T-helper 2 cell treated with Interferon-gamma antibody and Interleukin-4, amounts not matched to agents 5 μg/mL and 100 μg/mL, for 36 hours (primary cell): Measurements from ENCODE around the gene KANSL3.

ENCODE experiments used
- DNase-seq: peaks from one replicate; pipeline ENCODE4 v3.0.0; 2021; ENCODE audit warnings: low spot score
- H3K27ac Mint-ChIP-seq: one replicate; pipeline ENCODE4 v1.8.0; 2021; ENCODE audit warnings: mild to moderate bottlenecking, mixed read lengths
- H3K27me3 Mint-ChIP-seq: one replicate; pipeline ENCODE4 v1.8.0; 2021; ENCODE audit warnings: low read depth, mixed read lengths
- H3K36me3 Mint-ChIP-seq: one replicate; pipeline ENCODE4 v1.8.0; 2021; ENCODE audit warnings: low read depth, mixed read lengths
- H3K4me1 Mint-ChIP-seq: one replicate; pipeline ENCODE4 v1.8.0; 2021; ENCODE audit warnings: low read depth, mixed read lengths
- H3K4me3 Mint-ChIP-seq: one replicate; pipeline ENCODE4 v1.8.0; 2022; ENCODE audit warnings: mild to moderate bottlenecking, moderate library complexity, mixed read lengths
- H3K9me3 Mint-ChIP-seq: one replicate; pipeline ENCODE4 v1.8.0; 2021; ENCODE audit warnings: mixed read lengths

KANSL3 gene

DNA sequence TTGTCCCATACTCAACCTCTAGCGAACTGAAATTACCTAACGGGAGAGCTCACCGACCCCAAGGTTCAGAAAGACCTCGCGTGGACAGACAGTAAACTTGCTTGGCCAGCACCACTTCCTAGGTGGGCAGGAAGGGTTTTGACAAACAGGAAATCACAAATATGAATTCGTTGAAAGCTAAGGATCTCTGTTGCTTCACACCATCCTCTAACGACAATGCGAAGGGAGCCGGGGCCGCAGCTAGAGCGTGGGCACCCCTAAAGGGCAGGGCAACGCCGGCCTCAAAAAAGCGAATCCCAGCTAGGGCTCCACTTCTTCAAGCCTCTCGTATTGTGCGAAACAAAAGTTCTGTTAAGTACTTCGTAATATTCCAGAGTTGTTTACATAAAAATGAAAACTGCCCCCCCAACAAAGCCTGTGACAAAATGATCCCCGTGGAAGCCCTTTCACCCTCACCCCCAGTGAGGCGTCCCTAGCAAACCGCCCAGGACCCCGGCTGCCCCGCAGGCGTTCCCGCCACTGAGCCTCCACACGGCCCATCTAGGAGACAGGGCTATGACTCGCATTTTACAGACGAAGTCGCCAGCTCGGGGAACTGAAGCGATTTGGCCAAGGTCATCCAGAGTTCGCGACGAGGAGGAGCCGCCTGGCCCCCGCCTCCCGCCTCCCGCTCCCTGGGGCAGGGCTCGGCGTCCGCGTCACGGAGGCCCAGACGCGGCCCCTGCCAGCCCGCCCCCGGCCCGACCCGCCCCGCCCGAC lies 548 bp downstream of the KANSL3 start:
- no peaks in the 10 kb centered on the region for H3K9me3 Mint-ChIP-seq
- DNase-seq: peak; percentile 86
- peaks cover 8% of the 10 kb centered on the region for H3K27me3 Mint-ChIP-seq
- peaks cover 26% of the 10 kb centered on the region for H3K36me3 Mint-ChIP-seq
- H3K27ac Mint-ChIP-seq: peak overlapping the region; percentile 98
- H3K4me1 Mint-ChIP-seq: peaks cover 29% of the 10 kb centered on the region
- peak overlapping the region; percentile 93 for H3K4me3 Mint-ChIP-seq

DNA sequence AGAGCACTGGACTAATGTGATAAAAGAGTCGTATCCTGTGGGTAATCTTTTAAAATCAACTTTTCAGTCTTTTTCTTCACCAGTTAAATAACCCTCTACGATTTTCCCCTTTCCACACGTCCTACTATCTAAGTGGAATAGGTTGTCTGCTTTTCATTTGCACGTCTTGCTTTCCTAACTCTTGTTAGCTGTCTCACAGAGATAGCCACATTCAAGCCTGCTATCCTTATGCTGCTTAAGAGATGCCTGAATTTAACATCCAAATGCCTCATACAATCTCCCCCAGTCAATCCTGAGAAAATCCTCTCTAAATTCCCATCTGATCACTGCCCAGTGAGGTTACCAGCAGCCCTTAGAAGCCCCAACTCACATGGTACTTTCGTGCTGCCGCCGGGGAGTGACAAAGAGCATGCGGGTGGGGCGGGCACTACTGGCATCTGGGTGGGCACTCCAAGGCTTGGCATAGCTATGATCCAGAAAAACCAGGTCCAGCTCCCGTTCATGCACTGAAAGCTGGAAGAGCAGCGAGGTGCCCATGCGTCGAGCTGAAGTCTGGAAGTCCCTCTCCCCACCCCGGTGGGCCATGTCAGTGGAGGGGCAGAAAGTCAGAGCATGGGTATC lies 1.5 kb downstream of the KANSL3 start:
- DNase-seq: no peak
- H3K36me3 Mint-ChIP-seq: peaks cover 31% of the 10 kb centered on the region
- no peaks in the 10 kb centered on the region for H3K9me3 Mint-ChIP-seq
- peak overlapping the region; percentile 93 for H3K4me3 Mint-ChIP-seq
- peaks cover 31% of the 10 kb centered on the region for H3K4me1 Mint-ChIP-seq
- peaks cover 8% of the 10 kb centered on the region for H3K27me3 Mint-ChIP-seq
- peak overlapping the region; percentile 98 for H3K27ac Mint-ChIP-seq

DNA sequence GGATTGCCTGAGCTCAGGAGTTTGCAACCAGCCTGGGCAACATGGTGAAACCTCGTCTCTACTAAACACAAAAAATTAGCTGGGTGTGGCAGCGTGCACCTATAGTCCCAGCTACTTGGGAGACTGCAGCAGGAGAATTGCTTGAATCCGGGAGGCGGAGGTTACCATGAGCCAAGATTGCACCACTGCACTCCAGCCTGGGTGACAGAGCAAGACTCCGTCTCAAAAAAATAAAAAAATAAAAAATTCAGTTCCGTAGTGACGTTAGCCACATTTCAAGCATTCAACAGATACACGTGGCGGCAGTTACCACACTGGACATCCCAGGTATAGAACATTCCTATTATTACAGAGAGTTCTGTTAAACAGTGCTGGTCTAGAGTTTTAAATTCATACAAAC lies 4.5 kb downstream of the KANSL3 start:
- no peak overlapping the region for H3K27ac Mint-ChIP-seq
- no peaks in the 10 kb centered on the region for H3K9me3 Mint-ChIP-seq
- H3K4me3 Mint-ChIP-seq: no peak overlapping the region
- no peak for DNase-seq
- no peaks in the 10 kb centered on the region for H3K27me3 Mint-ChIP-seq
- H3K4me1 Mint-ChIP-seq: peaks cover 34% of the 10 kb centered on the region
- peaks cover 58% of the 10 kb centered on the region for H3K36me3 Mint-ChIP-seq

DNA sequence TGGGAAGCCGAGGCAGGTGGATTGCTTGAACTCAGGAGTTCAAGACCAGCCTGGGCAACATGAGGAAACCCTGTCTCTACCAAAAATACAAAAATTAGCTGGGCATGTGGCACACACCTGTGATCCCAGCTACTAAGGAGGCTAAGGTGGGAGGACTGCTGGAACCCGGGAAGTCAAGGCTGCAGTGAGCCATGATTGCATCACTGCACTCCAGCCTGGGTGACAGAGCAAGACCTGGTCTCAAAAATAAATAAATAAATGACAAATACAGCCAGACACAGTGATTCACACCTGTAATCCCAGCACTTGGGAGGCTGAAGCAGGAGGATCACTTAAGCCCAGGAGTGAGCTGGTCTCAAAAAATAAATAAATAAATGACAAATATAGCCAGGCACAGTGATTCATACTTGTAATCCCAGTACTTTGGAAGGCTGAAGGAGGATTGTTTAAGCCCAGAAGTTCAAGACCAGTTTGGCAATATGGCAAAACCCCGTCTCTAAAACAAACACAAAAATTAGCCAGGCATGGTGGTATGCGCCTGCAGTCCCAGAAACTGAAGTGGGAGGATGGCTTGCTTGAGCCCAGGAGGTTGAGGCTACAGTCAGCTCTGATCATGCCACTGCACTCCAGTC lies 6.2 kb downstream of the KANSL3 start:
- H3K4me1 Mint-ChIP-seq: peaks cover 32% of the 10 kb centered on the region
- H3K27ac Mint-ChIP-seq: no peak overlapping the region
- H3K9me3 Mint-ChIP-seq: no peaks in the 10 kb centered on the region
- peaks cover 66% of the 10 kb centered on the region for H3K36me3 Mint-ChIP-seq
- no peak overlapping the region for H3K4me3 Mint-ChIP-seq
- DNase-seq: no peak
- no peaks in the 10 kb centered on the region for H3K27me3 Mint-ChIP-seq

DNA sequence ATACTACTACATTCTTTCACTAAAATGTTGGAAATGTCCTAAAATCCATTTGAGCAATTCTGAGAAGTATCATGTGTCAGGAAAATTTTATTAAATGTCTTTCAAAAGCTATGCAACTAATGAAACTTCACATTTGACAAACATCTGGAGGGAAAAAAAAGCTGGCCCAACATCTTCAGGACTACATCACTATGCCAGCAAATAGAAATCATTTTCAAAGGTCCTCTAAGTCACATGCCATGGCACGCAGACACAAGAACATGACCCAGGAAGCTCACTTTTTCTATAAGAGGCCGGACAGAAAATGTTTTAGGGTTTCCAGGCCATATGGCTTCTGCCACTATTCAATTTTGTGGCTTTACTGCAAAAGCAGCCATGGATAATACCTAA lies 11.6 kb downstream of the KANSL3 start:
- Mint-ChIP-seq H3K27me3 (no peaks in the 10 kb centered on the region), H3K4me3 (no peak overlapping the region), H3K36me3 (peaks cover 66% of the 10 kb centered on the region), H3K4me1 (peaks cover 27% of the 10 kb centered on the region), H3K27ac (no peak overlapping the region), H3K9me3 (no peaks in the 10 kb centered on the region)
- no peak for DNase-seq

DNA sequence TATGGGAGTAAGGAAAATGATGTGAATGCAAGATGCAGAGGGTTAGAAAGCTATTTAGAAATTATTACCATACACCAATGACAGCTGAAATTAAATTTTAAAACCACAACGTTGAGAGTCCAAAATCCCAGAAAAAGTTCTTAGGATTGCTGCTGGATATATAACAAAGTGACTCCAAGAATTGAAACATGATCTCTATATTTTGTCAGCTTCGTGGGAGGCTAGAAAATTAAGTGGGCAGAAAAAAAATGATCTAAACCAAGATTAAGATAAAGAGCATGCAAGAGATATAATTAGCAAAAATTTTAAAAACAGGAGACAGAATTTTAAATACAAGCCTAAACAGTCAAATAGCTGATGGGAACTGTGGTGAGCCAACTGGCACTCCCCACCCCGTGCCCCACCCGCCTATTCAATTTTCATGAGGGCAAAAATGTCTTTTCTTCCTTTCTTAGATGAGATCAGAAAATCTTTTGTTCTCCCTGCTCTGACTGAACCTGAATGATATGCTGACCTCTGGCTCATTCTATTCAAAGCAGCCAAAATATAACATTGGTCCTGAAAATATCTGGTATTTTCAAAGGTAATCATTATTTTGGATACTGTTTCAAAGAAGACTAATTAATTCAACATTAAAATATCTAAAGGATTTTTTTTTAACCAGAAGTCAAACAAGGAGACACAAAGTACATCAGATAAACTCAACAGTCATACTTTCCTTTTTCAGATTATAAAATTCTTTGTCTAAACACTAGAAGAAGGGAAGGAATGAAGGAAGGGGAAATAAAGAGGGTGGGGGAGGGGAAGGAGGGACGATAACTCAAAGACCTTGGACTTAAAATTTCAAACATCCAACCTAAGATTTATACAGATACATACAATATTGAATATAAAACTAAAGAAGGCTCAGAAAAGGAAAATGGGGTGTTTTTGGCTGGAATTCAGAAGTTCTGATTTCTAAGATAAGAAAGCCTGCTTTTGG lies 12.2 kb downstream of the KANSL3 start:
- no peaks in the 10 kb centered on the region for H3K27me3 Mint-ChIP-seq
- H3K4me1 Mint-ChIP-seq: peaks cover 27% of the 10 kb centered on the region
- H3K4me3 Mint-ChIP-seq: peak overlapping the region; percentile 43
- no peaks in the 10 kb centered on the region for H3K9me3 Mint-ChIP-seq
- no peak for DNase-seq
- peaks cover 61% of the 10 kb centered on the region for H3K36me3 Mint-ChIP-seq
- peak overlapping the region; percentile 70 for H3K27ac Mint-ChIP-seq

DNA sequence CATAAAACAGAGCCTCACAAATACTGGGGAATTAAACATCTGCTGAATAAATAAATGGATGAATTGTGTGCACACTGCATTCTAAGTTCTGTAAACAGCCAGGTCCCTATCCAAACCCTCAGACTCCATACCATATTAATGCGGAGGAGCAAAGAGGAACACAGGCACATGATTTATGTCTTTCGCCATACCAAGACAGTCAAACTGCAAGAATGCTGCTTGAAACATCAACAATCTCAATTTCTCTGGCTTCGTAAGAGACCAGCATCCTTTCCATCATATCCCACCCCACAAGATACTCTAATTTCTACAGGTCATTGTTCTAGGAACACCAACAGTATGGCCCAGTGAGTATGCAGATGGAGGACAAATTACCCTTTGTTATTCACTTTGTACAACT lies 15.0 kb downstream of the KANSL3 start:
- H3K9me3 Mint-ChIP-seq: no peaks in the 10 kb centered on the region
- no peak for DNase-seq
- peaks cover 29% of the 10 kb centered on the region for H3K4me1 Mint-ChIP-seq
- no peak overlapping the region for H3K4me3 Mint-ChIP-seq
- H3K27me3 Mint-ChIP-seq: no peaks in the 10 kb centered on the region
- peak overlapping the region; percentile 19 for H3K27ac Mint-ChIP-seq
- peaks cover 55% of the 10 kb centered on the region for H3K36me3 Mint-ChIP-seq

DNA sequence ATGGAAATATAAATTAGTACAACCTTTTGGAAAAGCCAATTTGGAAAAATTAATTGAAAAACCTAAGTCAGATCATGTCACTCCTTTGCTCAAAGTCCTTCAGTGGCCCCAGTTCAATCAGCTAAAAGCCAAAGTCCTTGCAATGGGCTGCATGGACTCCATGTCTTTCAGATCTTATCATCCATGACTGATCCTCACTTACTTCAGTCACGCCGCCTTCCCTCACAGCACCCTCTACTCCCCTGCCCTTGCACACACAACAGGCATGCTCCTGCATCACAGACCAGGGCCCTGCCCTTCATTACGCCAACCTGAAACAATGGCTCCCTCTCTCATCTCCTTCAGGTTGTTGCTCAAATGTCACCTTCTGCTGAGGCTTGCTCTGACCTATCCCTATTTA lies 15.6 kb downstream of the KANSL3 start:
- no peaks in the 10 kb centered on the region for H3K27me3 Mint-ChIP-seq
- H3K9me3 Mint-ChIP-seq: no peaks in the 10 kb centered on the region
- H3K4me1 Mint-ChIP-seq: peaks cover 29% of the 10 kb centered on the region
- no peak for DNase-seq
- H3K27ac Mint-ChIP-seq: peak overlapping the region; percentile 19
- H3K4me3 Mint-ChIP-seq: no peak overlapping the region
- peaks cover 50% of the 10 kb centered on the region for H3K36me3 Mint-ChIP-seq

DNA sequence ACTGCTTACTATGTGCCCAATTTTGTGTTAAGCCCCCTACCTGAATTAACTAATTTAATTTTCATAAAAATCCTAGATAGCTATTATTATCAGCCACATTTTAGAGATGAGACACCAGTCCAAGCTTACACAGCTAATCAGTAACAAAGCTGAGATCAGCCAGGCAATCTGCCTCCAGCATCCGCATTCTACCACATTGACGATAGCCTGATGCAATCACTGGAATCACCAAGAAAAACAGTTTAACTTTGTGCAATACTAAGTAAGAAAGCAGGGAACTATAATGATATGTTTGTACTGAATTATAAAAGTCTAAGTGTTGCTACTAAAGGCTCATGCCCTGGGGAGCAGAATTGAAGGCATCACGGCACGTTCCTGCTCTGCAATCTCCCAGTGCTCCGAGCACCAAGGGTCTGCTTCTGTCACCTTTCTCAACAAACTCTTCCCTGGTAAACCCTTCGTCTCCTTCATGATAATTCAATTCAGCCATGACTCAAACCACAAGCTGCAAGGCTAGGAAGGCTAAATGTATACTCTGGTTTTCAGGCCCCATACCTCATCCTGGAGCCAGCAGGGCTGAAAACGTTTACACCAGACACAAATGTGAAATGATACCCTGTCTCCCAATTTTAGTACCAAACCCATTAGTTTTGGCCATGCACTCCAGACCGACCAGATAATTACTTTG lies 19.4 kb downstream of the KANSL3 start:
- H3K36me3 Mint-ChIP-seq: peaks cover 55% of the 10 kb centered on the region
- DNase-seq: no peak
- peaks cover 30% of the 10 kb centered on the region for H3K4me1 Mint-ChIP-seq
- peak overlapping the region; percentile 47 for H3K27ac Mint-ChIP-seq
- H3K9me3 Mint-ChIP-seq: no peaks in the 10 kb centered on the region
- H3K4me3 Mint-ChIP-seq: no peak overlapping the region
- no peaks in the 10 kb centered on the region for H3K27me3 Mint-ChIP-seq

DNA sequence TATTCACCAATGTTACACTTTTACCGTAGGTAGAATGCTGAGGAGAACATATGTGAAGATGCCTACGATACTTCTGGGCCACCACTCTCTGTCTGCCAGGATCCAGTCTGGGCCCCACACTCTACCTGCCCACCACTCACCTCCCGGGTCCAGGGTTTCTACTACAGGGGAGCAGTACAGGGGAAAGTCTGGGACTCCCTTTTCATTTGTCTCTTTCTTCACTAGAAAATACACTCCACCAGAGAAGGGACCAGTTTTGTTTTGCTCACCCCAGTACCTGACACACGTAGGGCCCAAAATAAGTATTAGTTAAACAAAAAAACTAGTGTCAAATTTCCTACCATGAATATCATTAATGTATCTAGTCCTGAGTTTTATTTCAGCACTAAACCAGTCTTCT lies 21.1 kb downstream of the KANSL3 start:
- Mint-ChIP-seq H3K27me3 (no peaks in the 10 kb centered on the region), H3K36me3 (peaks cover 59% of the 10 kb centered on the region), H3K27ac (peak overlapping the region; percentile 86), H3K9me3 (no peaks in the 10 kb centered on the region), H3K4me1 (peaks cover 28% of the 10 kb centered on the region), H3K4me3 (peak overlapping the region; percentile 68)
- DNase-seq: no peak

DNA sequence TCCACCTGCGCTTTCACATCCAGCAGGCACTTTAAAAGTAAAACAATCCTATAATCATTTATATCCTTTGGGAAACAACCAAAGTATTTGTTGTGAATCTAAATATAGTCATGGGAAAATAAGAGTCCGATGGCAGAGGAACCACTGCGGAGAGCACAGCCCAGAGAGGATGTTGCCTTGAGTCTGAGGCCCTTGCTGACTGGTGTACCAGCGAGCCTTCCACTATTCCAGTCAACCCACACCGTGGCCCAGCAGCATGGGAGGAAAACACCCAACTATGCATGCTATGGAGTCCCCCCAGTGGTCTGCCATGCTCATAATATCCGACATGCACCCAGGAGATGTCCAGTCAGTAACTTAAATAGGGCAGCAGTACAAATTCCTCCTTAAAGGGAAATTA lies 21.6 kb downstream of the KANSL3 start:
- Mint-ChIP-seq H3K4me1 (peaks cover 28% of the 10 kb centered on the region), H3K27ac (peak overlapping the region; percentile 86), H3K36me3 (peaks cover 61% of the 10 kb centered on the region), H3K4me3 (peak overlapping the region; percentile 68), H3K9me3 (no peaks in the 10 kb centered on the region), H3K27me3 (no peaks in the 10 kb centered on the region)
- no peak for DNase-seq

DNA sequence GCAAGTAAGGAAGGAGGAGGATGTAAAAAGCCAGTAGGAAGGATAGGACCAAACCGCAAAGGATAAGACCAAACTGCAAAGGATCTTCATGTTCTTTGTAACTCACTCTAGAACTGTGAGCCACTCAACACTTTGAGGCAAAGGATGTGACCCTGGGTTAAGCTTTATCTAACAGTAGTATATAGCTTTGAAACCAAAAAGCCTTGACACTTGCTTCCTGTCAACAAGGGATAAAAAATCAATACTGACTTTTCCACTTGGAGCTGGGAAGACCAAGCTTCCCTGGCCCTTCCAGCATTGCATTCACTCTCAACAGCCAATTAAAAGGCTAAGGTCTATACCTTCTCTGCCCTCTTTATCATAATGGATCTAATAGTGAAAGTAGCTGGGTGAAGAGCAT lies 22.0 kb downstream of the KANSL3 start:
- Mint-ChIP-seq H3K36me3 (peaks cover 64% of the 10 kb centered on the region), H3K9me3 (no peaks in the 10 kb centered on the region), H3K27me3 (no peaks in the 10 kb centered on the region), H3K4me3 (peak overlapping the region; percentile 68), H3K27ac (peak overlapping the region; percentile 86), H3K4me1 (peaks cover 28% of the 10 kb centered on the region)
- no peak for DNase-seq
